Ammon's horn (tissue), 1 donor: Measurements from ENCODE around the gene CDC16.
"Not testable (repeated sequence)": the region's sequence is repeated elsewhere in the genome, so short reads cannot be mapped to it uniquely, and the experiment has no call there.

Experiments used
- DNase-seq: peaks from one replicate; pipeline ENCODE4 v3.0.0-alpha.2; 2016; ENCODE audit warnings: low spot score

Gene CDC16

GRCh38 chr13:114234645-114235421 is at the start of gene CDC16:
TSS of gene CDC16 (plus strand) at chr13:114234897. CDS start at chr13:114235085, 188 bp downstream.
- DNase-seq = peak; percentile 94

GRCh38 chr13:114185182-114185971 is 49.3 kb upstream of the CDC16 start:
- DNase-seq = no peak

- no peak for DNase-seq
Measured at GRCh38 chr13:114194853-114195252, 39.8 kb upstream of the CDC16 start.

- no peak for DNase-seq
Measured at GRCh38 chr13:114196629-114197028, 38.1 kb upstream of the CDC16 start.

GRCh38 chr13:114198556-114198955 is 36.1 kb upstream of the CDC16 start:
- DNase-seq = no peak

- not testable (repeated sequence) for DNase-seq
Measured at GRCh38 chr13:114199526-114199925, 35.2 kb upstream of the CDC16 start.

- no peak for DNase-seq
Measured at GRCh38 chr13:114199954-114200353, 34.7 kb upstream of the CDC16 start.

- DNase-seq = no peak
Measured at GRCh38 chr13:114200399-114200911, 34.2 kb upstream of the CDC16 start.

- DNase-seq = no peak
Measured at GRCh38 chr13:114202581-114202980, 32.1 kb upstream of the CDC16 start.

GRCh38 chr13:114203536-114203935 is 31.2 kb upstream of the CDC16 start:
- DNase-seq = no peak

GRCh38 chr13:114204894-114205293 is 29.8 kb upstream of the CDC16 start:
- no peak for DNase-seq

- DNase-seq = no peak
Measured at GRCh38 chr13:114208134-114208533, 26.6 kb upstream of the CDC16 start.

- no peak for DNase-seq
Measured at GRCh38 chr13:114211446-114212157, 23.1 kb upstream of the CDC16 start.

GRCh38 chr13:114212158-114212495 is 22.6 kb upstream of the CDC16 start:
- no peak for DNase-seq

GRCh38 chr13:114213980-114214379 is 20.7 kb upstream of the CDC16 start:
- no peak for DNase-seq

- no peak for DNase-seq
Measured at GRCh38 chr13:114219392-114219791, 15.3 kb upstream of the CDC16 start.

- DNase-seq = peak; percentile 23
Measured at GRCh38 chr13:114222461-114222968, 12.2 kb upstream of the CDC16 start.

- DNase-seq = no peak
Measured at GRCh38 chr13:114224201-114224600, 10.5 kb upstream of the CDC16 start.

- DNase-seq = no peak
Measured at GRCh38 chr13:114225610-114226009, 9.1 kb upstream of the CDC16 start.

GRCh38 chr13:114226088-114226487 is 8.6 kb upstream of the CDC16 start:
- DNase-seq = peak; percentile 15

GRCh38 chr13:114226699-114227323 is 7.9 kb upstream of the CDC16 start:
- DNase-seq = peak; percentile 92

GRCh38 chr13:114227528-114227927 is 7.2 kb upstream of the CDC16 start:
- no peak for DNase-seq
